Stimulated activated CD8-positive, alpha-beta memory T cell treated with anti-CD3 and anti-CD28 coated beads, Interleukin-15, amount 100 ng/mL, for 4 hours (primary cell): Measurements from ENCODE around the gene HECW1.
"Not testable (repeated sequence)": the region's sequence is repeated elsewhere in the genome, so short reads cannot be mapped to it uniquely, and the experiment has no call there.

Experiments
- DNase-seq, 2 donors: peaks; one replicate each; pipeline ENCODE4 v3.0.0-alpha.2; 2020; ENCODE audit warnings: low read depth in 2 of 2

HECW1 gene

GRCh38 chr7:43112459-43112940 is at the start of gene HECW1:
HECW1 (plus strand) TSS chr7:43112647; CDS start chr7:43243906, 131,259 bp downstream.
- no peak for DNase-seq

- no peak for DNase-seq
Observed at GRCh38 chr7:43071604-43072003, 40.8 kb upstream of the HECW1 start.

- no peak for DNase-seq
Observed at GRCh38 chr7:43072530-43072929, 39.9 kb upstream of the HECW1 start.

- not testable (repeated sequence) for DNase-seq
Observed at GRCh38 chr7:43073811-43074210, 38.6 kb upstream of the HECW1 start.

- DNase-seq, result no peak
Observed at GRCh38 chr7:43076189-43076605, 36.2 kb upstream of the HECW1 start.

GRCh38 chr7:43076606-43077005 is 35.8 kb upstream of the HECW1 start:
- DNase-seq, result no peak

- DNase-seq, result no peak
Observed at GRCh38 chr7:43077285-43077684, 35.2 kb upstream of the HECW1 start.

- DNase-seq, result no peak
Observed at GRCh38 chr7:43077732-43078391, 34.6 kb upstream of the HECW1 start.

GRCh38 chr7:43078794-43079193 is 33.7 kb upstream of the HECW1 start:
- no peak for DNase-seq

GRCh38 chr7:43081603-43082002 is 30.8 kb upstream of the HECW1 start:
- no peak for DNase-seq

GRCh38 chr7:43083106-43083505 is 29.3 kb upstream of the HECW1 start:
- no peak for DNase-seq

- DNase-seq, result no peak
Observed at GRCh38 chr7:43085017-43085416, 27.4 kb upstream of the HECW1 start.

- no peak for DNase-seq
Observed at GRCh38 chr7:43085992-43086391, 26.5 kb upstream of the HECW1 start.

GRCh38 chr7:43092819-43093218 is 19.6 kb upstream of the HECW1 start:
- no peak for DNase-seq

- no peak for DNase-seq
Observed at GRCh38 chr7:43096875-43097274, 15.6 kb upstream of the HECW1 start.

GRCh38 chr7:43099750-43100149 is 12.7 kb upstream of the HECW1 start:
- no peak for DNase-seq

GRCh38 chr7:43104874-43105520 is 7.5 kb upstream of the HECW1 start:
- no peak for DNase-seq

- DNase-seq, result no peak
Observed at GRCh38 chr7:43105521-43106120, 6.8 kb upstream of the HECW1 start.

GRCh38 chr7:43108255-43109011 is 4.0 kb upstream of the HECW1 start:
- DNase-seq, result no peak

- DNase-seq, result no peak
Observed at GRCh38 chr7:43110791-43111535, 1.5 kb upstream of the HECW1 start.

- DNase-seq, result no peak
Observed at GRCh38 chr7:43111630-43112458, 603 bp upstream of the HECW1 start.
